CD4-positive, alpha-beta T cell treated with Interferon gamma for 1 hour (primary cell): ENCODE results near the gene C15orf39.

ENCODE experiments used
- DNase-seq: peaks from one replicate; pipeline ENCODE4 v3.0.0-alpha.2; 2020

Gene C15orf39

GRCh38 chr15:75198560-75199356, 2.9 kb upstream of the C15orf39 start:
- peak; percentile 63 for DNase-seq

GRCh38 chr15:75199357-75199940, 2.2 kb upstream of the C15orf39 start:
- DNase-seq = no peak

- no peak for DNase-seq
Measured at GRCh38 chr15:75200391-75200764, 1.3 kb upstream of the C15orf39 start.

- no peak for DNase-seq
Measured at GRCh38 chr15:75200765-75201615, 692 bp upstream of the C15orf39 start.

GRCh38 chr15:75202251-75203016, 752 bp downstream of the C15orf39 start:
- DNase-seq = peak; percentile 84

- DNase-seq = no peak
Measured at GRCh38 chr15:75203017-75203907, 1.6 kb downstream of the C15orf39 start.

- no peak for DNase-seq
Measured at GRCh38 chr15:75203908-75204263, 2.2 kb downstream of the C15orf39 start.

- peak; percentile 87 for DNase-seq
Measured at GRCh38 chr15:75204340-75205063, 2.8 kb downstream of the C15orf39 start.

GRCh38 chr15:75205064-75205395, 3.3 kb downstream of the C15orf39 start:
- DNase-seq = no peak

- DNase-seq = no peak
Measured at GRCh38 chr15:75206006-75206405, 4.3 kb downstream of the C15orf39 start.

GRCh38 chr15:75206803-75207617, 5.3 kb downstream of the C15orf39 start:
- DNase-seq = no peak

- DNase-seq = no peak
Measured at GRCh38 chr15:75207618-75208500, 6.2 kb downstream of the C15orf39 start.

- no peak for DNase-seq
Measured at GRCh38 chr15:75208501-75209288, 7.0 kb downstream of the C15orf39 start.

- DNase-seq = no peak
Measured at GRCh38 chr15:75209289-75209676, 7.6 kb downstream of the C15orf39 start.

GRCh38 chr15:75210811-75211230, 9.1 kb downstream of the C15orf39 start:
- no peak for DNase-seq

- no peak for DNase-seq
Measured at GRCh38 chr15:75211436-75212199, 9.9 kb downstream of the C15orf39 start.

- DNase-seq = no peak
Measured at GRCh38 chr15:75212200-75212858, 10.6 kb downstream of the C15orf39 start.
